RPMI7951 (cell line): Measurements from ENCODE around the gene TTC23L. TPM values are rescaled to one million over a fixed set of nuclear protein-coding genes. Genes with fewer than 3 reads are reported as not detected.
"Not testable (repeated sequence)": the region's sequence is repeated elsewhere in the genome, so short reads cannot be mapped to it uniquely, and the experiment has no call there.

Experiments used
- DNase-seq: peaks from one replicate; pipeline ENCODE4 v3.0.0-alpha.2; 2012; ENCODE audit warnings: low read depth
- total RNA-seq: library from RNA; depleted of rRNA; stranded (reverse); fragments of >200 nt; shearing (Covaris generic); gene quantifications from 2 replicates; pipeline ENCODE4 v1.2.3, GENCODE V29; 2014; rRNA removed

The TTC23L gene
- total RNA-seq, 1 experiment from 2014 or later, result under 0.01 TPM

DNA sequence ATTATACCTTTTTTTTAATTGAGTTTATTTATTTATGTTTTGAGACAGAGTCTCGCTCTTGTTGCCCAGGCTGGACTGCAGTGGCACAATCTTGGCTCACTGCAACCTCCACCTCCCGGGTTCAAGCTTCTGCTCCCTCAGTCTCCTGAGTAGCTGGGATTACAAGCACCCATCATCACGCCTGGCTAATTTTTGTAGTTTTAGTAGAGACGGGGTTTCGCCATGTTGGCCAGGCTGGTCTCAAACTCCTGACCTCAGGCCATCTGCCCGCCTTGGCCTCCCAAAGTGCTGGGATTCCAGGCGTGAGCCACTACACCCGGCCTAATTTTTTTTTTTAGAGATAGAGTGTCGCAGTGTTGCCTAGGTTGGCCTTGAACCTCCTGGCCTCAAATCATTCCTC, 84.3 kb downstream of the TTC23L start:
- DNase-seq, result not testable (repeated sequence)

DNA sequence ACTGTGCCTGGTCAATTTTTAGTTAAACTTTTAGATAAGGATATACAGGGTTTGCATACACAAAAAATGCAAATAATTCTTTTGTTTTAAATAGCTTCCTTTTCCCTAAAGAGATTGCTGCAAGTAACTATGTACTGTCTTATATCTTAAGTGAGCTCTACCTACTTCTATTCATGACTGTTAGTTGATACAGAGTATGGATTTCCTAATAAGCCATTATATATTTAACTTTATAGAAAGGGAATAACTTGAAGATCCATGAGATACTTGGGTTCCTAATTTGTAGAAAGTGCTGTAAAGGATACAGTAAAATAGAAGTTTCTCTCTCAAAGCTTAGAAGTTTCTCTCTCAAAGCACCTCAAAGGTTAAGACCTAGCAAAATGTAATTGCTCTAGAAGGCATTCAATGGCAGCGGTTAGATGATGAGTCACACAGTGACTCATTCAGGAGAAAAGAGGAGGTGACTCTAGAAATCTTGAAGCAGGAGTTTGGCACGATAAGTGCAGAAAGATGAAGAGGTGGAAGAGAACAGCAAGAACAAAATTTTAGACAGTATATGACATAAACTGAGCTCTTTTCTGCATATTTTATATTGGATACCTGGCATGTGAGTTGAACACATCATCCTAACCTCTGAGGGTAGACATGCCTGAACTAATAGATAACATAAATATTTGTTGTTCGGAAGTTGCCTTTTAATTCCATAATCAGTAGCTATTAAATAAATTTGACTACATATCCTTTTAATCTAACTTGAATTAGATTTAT, 84.9 kb downstream of the TTC23L start:
- peak; percentile 90 for DNase-seq

DNA sequence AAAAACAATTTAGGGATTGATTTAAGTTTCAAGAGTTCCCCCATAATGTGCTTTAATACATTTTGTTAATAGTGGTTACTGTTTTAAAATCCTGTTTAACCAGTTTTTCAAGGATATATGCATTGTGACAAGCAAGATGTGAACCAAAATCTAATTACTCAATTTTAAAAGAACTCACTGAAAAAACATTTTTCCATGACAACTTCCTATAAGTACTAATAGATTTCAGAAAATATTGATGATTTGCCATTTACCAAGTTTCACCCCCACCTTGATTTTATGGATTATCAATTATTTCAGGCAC, 85.5 kb downstream of the TTC23L start:
- DNase-seq, result no peak

DNA sequence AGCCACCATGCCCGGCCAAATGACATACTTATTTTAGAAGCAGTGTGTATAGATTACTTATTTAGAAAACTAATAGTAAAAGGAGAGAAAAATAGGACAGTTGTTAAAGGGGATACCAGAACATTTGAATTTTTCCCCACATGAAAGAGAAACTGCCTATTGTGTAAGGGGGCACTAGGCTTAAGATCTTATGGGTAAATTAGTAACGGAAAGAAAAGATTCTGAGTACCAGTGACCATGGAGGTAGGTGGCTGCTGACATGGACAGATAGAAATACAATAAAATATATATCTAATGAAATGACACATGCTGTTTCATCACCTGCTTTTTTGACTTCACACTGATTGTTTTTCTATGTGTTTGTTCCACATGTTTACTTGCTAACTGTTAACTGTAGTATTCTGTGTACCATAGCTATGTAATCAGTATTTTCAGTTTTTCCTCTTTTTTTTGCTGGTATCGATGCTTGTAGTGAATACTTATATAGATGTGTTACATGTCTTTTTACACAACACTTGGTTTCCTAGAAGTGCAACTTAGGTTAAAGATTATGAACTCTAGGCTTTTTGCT, 87.4 kb downstream of the TTC23L start:
- DNase-seq, result no peak

DNA sequence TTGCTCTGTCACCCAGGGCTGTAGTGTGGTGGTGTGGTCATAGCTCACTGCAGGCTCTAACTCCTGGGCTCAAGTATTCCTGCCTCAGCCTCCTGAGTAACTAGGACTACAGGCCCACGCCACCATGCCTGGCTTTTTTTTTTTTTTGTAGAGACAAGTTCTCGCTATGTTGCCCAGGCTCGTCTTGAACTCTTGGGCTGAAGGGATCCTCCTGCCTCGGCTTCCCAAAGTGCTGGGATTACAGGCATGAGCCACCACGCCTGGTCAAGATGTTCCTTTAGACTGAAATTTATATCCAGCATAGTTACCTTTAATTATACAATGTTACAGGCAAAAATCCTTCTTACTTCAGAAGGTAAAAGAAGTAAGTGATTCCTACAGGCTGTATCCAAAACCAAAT, 88.8 kb downstream of the TTC23L start:
- DNase-seq, result no peak

DNA sequence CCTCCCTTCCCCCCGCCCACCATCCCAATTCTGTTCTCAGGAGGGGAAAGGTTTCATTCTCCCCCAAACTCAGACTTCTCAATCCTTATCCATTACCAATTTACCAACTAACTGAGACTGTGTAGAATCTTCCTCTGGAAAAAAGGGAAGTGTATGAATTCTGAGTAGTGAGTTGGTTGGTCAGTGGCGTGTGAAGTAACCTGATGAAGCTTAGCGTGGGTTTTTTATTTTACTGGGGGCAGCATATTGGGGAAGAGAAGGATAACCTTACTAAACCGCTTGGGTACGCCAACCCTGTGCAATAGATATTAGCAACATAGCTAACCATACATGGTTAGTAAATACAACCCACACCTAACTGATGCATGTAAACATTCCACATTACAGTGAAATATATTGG, 89.3 kb downstream of the TTC23L start:
- no peak for DNase-seq

DNA sequence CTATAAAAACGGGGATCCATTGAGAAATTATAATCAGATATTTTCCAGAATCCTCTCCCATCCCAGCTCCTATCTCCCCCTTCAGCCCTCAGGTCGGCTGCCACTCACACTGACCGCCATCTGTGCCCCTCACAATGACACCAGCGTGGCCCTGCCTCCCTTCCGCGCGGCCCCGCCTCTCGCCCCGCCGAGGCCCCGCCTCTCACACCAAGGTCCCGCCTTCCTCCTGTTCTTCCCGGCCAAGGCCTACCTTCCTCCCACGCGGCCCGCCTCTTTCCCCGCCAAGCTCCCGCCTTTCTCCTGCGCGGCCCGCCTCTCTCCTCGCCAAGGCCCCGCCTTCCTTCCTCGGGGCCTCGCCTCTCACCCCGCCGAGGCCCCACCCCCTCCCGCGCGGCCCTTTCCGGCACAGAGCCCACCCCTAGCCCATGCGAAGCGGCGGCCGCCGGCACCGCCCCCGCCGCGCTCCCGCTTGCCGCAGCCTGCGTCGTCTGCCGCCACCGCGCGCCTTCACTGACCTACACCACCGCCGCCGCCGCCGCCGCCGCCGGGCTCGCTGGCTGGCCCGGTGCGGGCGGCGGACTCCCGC, 90.3 kb downstream of the TTC23L start, which contains the start of gene DNAJC21:
DNAJC21 (plus strand) TSS at position 426 of the 586 bp plus-strand sequence. CDS start 261 bp downstream, outside the sequence.
- peak; percentile 94 for DNase-seq

DNA sequence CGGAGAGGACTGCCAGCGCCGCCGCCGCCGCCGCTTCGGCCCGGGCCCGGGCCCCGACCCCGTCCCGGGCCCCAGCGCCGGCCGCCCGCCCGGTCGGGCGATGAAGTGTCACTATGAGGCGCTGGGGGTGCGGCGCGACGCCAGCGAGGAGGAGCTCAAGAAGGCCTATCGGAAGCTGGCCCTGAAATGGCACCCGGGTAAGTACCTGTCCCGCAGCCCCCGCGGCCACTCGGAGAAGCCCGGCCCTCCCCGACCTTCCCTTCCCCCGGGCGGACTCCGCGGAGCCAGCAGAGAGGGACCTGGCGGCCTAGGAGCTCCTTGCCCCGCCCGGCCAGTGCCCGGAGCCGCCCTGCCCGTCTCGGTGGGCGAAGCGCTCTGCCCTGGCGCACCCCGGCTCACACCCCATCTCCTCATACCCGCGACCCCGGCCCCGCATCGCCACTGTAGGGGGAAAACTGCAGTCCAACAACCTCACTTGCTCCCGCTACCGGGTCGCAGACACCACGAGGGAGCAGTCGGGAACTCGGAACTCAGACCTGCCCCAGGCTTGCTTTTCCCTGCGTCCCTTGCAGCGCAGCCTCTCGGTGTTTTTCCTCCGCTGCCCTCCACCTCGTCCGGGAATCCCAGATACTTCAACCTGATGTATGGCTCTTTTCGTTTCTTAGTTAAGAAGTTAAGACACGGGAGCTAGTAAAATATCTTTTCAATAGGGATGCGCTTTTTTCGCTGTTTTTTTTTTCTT, 90.9 kb downstream of the TTC23L start:
- DNase-seq, result peak; percentile 80

DNA sequence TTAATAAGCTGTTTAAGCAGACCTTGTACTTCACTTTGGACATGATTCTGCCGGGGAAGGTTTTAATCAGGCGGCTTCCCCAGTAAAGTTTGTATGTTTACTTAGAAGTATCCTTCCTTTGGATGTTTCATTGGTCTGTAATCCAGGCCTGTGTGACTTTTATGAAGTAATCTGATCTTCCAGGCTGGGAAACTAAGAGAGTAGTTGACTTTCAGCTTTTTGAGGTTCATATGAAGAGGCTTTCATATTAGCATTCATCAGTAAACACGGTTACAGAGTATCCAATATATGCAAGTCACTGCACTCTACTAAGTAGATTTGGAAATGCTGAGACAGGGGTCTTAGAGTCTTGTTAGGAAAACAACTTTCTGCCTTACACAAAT, 91.5 kb downstream of the TTC23L start:
- DNase-seq, result peak; percentile 14

DNA sequence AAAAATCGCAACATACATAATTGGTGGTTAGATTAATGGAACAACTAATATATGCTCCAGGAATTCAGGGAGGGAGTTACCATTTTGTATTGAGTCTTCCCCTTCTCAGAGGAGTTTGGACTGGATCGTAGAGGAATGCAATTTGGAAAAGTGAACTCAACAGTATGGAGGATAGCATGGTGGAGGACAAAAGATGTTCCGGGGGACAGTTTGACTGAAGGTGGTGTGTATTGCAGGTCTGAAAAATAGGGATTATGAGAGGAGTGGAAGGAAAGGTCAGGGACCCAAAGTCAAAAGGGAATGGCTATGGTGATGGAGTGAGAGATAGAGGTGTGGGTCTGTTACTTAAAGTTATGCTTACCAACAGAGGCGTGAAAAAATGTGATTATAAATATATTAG, 91.9 kb downstream of the TTC23L start:
- DNase-seq, result no peak

DNA sequence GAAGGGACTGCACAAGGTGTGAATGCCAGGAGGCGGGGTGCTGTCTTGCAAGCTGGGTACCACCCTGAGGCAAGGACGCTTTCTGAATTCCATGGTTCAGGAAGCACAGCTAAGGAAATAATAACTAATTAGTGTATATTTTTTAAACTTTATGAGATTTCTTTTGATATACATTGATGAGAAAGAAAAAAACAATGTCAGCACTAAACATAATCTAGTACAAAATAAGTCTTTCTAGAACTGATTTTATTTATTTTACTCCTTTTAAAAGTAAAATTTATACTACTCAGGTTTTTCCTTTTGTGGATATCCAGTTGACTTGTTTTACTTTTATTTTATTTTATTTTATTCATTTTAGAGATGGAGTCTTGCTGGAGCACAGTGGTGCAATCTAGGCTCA, 94.0 kb downstream of the TTC23L start:
- no peak for DNase-seq

DNA sequence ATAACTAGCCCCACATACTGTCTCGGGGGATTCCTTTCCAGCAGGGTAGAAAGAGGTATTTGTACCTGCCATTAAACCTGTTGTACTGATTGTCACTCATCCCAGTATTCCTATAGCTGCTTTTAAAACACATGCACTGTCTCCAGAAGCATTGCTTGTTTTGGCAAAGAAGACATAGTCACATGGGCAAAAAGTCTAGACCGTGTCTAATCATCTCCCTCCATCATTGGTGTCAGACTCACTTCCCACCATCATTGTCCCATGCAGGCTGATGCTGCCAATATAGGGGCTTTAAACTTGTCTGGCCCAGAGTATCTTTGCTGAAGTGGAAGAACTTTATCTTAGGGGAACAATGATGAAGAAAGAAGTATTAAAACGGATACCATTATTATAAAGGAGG, 103.0 kb downstream of the TTC23L start:
- DNase-seq, result no peak

DNA sequence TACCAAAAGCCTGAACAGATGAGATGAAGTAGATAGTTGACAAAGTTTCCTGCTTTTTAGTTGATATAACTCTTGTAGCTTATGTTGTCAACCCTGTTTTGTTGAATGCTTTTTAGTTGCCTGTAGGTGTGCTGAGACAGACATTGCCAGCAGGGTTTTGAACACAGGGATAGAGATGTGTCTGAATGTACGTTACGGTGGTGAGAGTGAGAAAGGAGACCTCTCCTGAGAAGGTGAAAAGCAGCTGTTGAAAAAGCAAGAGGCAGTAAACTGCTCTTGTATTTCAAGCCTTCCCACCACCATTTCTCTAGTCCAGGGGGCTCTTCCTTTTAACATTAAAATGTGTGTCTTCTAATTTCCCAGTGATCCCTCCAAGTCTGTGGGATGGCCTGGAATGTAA, 105.1 kb downstream of the TTC23L start:
- no peak for DNase-seq

DNA sequence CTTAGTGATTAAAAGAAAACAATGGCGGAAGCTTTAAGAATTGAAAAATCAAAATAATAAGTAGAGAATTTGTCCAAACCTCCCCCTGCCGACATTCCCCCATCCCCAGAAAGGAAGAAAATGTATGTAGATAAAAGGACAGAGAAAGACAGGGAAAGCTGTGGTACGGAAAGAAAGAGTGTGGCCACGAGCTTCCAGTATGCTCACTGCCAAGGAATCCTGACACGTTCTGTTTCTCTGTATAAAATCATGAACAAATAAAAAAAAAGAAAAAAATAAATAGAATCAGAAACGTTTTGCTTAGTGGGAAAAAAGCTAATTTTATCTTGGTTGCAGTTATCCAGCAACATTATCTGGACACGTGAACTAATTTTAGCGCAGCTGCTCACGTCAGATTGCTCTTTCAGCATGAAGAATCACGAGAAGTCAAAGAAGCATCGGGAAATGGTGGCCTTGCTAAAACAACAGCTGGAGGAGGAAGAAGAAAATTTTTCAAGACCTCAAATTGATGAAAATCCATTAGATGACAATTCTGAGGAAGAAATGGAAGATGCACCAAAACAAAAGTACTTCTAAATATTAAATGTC, 105.6 kb downstream of the TTC23L start:
- DNase-seq, result no peak

Other genes with a start within 250 kb of the TTC23L start
- gene RAI14, start 182.8 kb upstream of the TTC23L start, total RNA-seq, result 31.3 and 36.8 TPM in 2 replicates
- 34.6 and 74.0 TPM in 2 replicates for gene RAD1, start 76.3 kb downstream of the TTC23L start, total RNA-seq
- gene BRIX1, start 76.5 kb downstream of the TTC23L start, total RNA-seq, result 55.8 and 65.8 TPM in 2 replicates
- 23.3 and 25.1 TPM in 2 replicates for gene DNAJC21, start 90.4 kb downstream of the TTC23L start, total RNA-seq
- gene AGXT2, start 208.8 kb downstream of the TTC23L start, total RNA-seq, result not detected in 2 replicates